GM12878 (cell line): Measurements from ENCODE around the gene KRTAP10-3.

Source experiments
- BMI1 ChIP-seq: fragments of 450-650 bp; IDR thresholded peaks from 2 replicates; pipeline ENCODE4 v1.6.1; 2016; ENCODE audit warnings: mild to moderate bottlenecking, moderate library complexity, borderline replicate concordance
- CREB1 ChIP-seq: IDR thresholded peaks from 2 replicates; pipeline ENCODE4 v1.6.1; 2012; ENCODE audit warnings: low read depth, mild to moderate bottlenecking, inconsistent platforms
- EZH2 ChIP-seq: IDR thresholded peaks from 2 replicates; pipeline ENCODE4 v1.6.1; 2012; ENCODE audit warnings: low read depth, mild to moderate bottlenecking, control low read depth, inconsistent platforms, low read length, borderline replicate concordance; ENCODE audit not compliant: control insufficient read depth
- HCFC1 ChIP-seq: fragments of 150-350 bp; IDR thresholded peaks from 2 replicates; pipeline ENCODE4 v1.6.1; 2014; ENCODE audit warnings: low read length
- HDAC2 ChIP-seq: fragments of 200-600 bp; sonication (generic); IDR thresholded peaks from 2 replicates; pipeline ENCODE4 v1.6.1; 2017
- HDAC6 ChIP-seq: fragments of 200-600 bp; sonication (generic); IDR thresholded peaks from one replicate; pipeline ENCODE4 v1.8.0; 2017; ENCODE audit warnings: antibody characterized with exemption; ENCODE audit not compliant: unreplicated experiment
- SPI1 ChIP-seq: IDR thresholded peaks from 2 replicates; pipeline ENCODE4 v1.6.1; 2011; ENCODE audit warnings: low read depth, mild to moderate bottlenecking, low read length, moderate library complexity, borderline replicate concordance; ENCODE audit not compliant: insufficient read depth
- YY1 ChIP-seq: IDR thresholded peaks from 2 replicates; pipeline ENCODE4 v1.6.1; 2011; ENCODE audit warnings: low read depth, mild to moderate bottlenecking, low read length
- ZBTB40 ChIP-seq: fragments of 450-650 bp; IDR thresholded peaks from 2 replicates; pipeline ENCODE4 v1.6.1; 2016; ENCODE audit warnings: mild to moderate bottlenecking, moderate library complexity, borderline replicate concordance
- TF ChIP-seq, protein P1 (sequence below), 3 experiments: IDR thresholded peaks in 2 of 3; conservative IDR thresholded peaks in 1 of 3; 2 replicates each; pipeline ENCODE4 v1.5.1; 2011; ENCODE audit warnings: low read depth in 3 of 3, low read length in 3 of 3, mild to moderate bottlenecking in 3 of 3, control low read depth in 2 of 3, moderate library complexity in 2 of 3, inconsistent platforms in 1 of 3, mixed read lengths in 1 of 3; ENCODE audit not compliant: control insufficient read depth in 2 of 3, insufficient read depth in 1 of 3; ENCODE audit errors: extremely low read depth in 1 of 3

DNA sequence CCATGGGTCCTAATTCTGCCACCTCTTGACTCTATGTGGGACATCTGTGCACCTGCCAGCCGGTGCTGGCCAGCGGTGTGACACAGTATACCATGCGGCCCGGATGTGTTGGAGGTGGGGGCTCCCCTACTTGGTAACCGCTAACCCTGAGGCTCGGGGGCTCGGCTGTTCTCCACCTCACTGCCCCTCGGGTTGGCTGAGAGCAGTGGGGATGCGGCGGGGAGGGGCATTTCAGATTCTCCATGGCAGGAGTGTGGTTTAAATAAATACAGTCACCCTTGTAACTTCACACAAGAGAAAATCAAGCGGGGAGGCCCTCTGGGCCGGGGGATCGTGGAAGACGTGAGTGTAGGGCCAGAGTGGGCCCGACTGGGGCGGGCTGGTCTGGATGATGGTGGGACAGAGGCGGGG, 29.6 kb downstream of the KRTAP10-3 start:
- TF ChIP-seq HDAC2 (no peak), HDAC6 (no peak), EZH2 (no peak), BMI1 (no peak), CREB1 (no peak), HCFC1 (no peak), SPI1 (no peak), ZBTB40 (no peak), YY1 (no peak)
- TF ChIP-seq, protein P1, sequence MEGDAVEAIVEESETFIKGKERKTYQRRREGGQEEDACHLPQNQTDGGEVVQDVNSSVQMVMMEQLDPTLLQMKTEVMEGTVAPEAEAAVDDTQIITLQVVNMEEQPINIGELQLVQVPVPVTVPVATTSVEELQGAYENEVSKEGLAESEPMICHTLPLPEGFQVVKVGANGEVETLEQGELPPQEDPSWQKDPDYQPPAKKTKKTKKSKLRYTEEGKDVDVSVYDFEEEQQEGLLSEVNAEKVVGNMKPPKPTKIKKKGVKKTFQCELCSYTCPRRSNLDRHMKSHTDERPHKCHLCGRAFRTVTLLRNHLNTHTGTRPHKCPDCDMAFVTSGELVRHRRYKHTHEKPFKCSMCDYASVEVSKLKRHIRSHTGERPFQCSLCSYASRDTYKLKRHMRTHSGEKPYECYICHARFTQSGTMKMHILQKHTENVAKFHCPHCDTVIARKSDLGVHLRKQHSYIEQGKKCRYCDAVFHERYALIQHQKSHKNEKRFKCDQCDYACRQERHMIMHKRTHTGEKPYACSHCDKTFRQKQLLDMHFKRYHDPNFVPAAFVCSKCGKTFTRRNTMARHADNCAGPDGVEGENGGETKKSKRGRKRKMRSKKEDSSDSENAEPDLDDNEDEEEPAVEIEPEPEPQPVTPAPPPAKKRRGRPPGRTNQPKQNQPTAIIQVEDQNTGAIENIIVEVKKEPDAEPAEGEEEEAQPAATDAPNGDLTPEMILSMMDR (IDR thresholded peaks at IDR 0.05 in 2 of 3, conservative IDR thresholded peaks at IDR 0.05 in 1 of 3; ENCODE audit: control insufficient read depth in 2 of 3, extremely low read depth in 1 of 3, insufficient read depth in 1 of 3, low read depth in 3 of 3, low read length in 3 of 3) = no peak
